Measurements from ENCODE around the gene NFKBIB.
"Not testable (repeated sequence)": the region's sequence is repeated elsewhere in the genome, so short reads cannot be mapped to it uniquely, and the experiment has no call there.

The NFKBIB gene, protein sequence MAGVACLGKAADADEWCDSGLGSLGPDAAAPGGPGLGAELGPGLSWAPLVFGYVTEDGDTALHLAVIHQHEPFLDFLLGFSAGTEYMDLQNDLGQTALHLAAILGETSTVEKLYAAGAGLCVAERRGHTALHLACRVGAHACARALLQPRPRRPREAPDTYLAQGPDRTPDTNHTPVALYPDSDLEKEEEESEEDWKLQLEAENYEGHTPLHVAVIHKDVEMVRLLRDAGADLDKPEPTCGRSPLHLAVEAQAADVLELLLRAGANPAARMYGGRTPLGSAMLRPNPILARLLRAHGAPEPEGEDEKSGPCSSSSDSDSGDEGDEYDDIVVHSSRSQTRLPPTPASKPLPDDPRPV

GRCh38 chr19:38899447-38900201 is at the start of gene NFKBIB, which contains the start of gene SIRT2:
Gene NFKBIB, plus strand, starts transcription at chr19:38899969. Its CDS starts 64 bp downstream, at chr19:38900033.
Gene SIRT2, minus strand, starts transcription at chr19:38899618. Its CDS starts 97 bp downstream, at chr19:38899521.
- DNase-seq (ENCODE audit: low read depth, low spot score) = peak; percentile 98

- DNase-seq (ENCODE audit: low read depth, low spot score) = no peak
Observed at GRCh38 chr19:38850436-38850975, 49.3 kb upstream of the NFKBIB start.

DNA sequence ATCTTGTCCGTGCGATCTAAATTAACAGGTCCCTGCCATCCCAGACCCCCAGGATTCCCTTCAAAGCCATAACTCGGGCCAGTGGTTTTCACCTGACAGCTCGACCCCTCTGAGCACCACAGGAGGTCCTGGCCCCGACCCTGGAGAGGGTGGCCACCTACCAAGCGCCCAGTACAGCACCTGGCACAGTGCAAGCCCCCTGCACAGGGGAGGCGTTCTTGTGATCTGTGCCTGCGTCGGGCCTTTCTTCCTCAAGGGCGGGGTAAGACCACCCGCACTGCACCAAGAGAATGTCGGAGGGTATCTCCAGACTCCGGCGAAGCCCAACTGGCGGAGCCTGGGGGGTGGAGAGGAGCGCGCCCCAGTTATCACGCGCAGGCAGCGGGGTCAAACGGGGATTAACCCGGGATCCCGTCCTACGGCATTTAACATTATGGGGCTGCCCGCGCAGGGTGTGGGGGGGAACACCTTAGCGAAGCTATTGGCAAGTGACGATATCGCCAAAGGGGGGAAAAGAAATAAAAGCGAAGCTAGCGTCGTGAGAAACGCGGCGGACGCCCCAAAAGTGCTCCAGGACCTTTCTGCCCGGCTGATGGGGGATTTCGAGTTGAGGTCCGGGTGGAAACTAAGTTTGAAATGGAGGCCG is 48.7 kb upstream of the NFKBIB start:
- no peak for DNase-seq (ENCODE audit: low read depth, low spot score)

GRCh38 chr19:38851622-38852230 is 48.0 kb upstream of the NFKBIB start:
- peak; percentile 78 for DNase-seq (ENCODE audit: low read depth, low spot score)

DNA sequence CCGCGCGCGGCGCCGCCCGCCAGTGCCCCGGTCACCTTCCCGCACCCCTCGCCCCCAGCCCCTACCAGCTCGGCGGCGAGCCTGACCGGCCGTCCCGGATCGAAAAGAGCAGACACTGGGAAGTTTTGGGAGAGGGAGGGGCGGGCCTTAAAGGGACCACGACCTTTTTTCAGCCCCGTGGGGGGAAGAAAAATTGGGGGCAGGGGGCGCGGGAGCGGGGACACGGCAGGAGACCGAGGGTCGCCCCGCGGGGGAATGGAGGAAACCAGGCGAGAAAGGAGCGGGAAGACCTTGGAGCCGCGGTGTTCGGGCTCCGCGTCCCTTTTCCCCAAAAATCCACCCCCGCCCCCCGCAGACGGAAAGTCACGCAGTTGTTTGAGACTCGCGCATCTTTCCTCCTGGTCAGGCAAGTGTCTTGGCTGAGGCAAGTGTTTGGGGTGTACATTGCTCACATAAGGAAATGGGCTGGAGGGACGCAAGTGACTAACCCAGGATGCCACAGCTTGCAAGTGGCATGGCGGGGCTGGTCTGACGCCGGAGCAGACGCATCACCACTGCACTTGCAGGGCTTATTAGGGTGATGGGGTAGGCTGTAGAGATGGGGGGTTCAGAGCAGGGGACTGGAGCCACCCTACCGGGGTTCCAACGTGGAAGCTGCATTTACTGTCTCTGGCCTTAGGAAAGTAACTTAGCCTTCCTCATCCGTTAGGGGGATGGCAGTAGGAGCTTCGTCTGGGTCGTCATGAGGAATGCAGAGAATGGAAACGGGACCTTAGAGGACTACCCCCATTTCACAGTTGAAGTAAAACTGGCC is 47.3 kb upstream of the NFKBIB start:
- no peak for DNase-seq (ENCODE audit: low read depth, low spot score)

DNA sequence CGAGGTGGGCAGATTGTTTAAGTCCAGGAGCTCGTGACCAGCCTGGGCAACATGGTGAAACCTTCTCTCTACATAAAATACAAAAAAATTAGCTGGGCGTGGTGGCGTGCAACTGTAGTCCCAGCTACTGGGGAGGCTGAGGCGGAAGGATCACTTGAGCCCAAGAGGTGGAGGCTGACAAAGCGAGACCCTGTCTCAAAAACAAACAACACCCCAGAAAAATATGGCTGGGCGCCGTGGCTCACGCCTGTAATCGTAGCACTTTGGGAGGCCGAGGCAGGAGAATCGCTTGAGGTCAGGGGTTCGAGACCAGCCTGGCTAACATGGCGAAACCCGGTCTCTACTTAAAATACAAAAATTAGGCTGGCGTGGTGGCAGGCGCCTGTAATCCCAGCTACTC is 46.6 kb upstream of the NFKBIB start:
- DNase-seq (ENCODE audit: low read depth, low spot score) = no peak

DNA sequence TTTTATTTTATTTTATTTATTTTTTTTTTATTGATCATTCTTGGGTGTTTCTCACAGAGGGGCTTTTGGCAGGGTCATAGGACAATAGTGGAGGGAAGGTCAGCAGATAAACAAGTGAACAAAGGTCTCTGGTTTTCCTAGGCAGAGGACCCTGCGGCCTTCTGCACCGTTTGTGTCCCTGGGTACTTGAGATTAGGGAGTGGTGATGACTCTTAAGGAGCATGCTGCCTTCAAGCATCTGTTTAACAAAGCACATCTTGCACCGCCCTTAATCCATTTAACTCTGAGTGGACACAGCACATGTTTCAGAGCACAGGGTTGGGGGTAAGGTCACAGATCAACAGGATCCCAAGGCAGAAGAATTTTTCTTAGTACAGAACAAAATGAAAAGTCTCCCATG is 44.8 kb upstream of the NFKBIB start:
- not testable (repeated sequence) for DNase-seq (ENCODE audit: low read depth, low spot score)

GRCh38 chr19:38855751-38856150 is 44.0 kb upstream of the NFKBIB start:
- not testable (repeated sequence) for DNase-seq (ENCODE audit: low read depth, low spot score)

- no peak for DNase-seq (ENCODE audit: low read depth, low spot score)
Observed at GRCh38 chr19:38856813-38857212, 43.0 kb upstream of the NFKBIB start.

- not testable (repeated sequence) for DNase-seq (ENCODE audit: low read depth, low spot score)
Observed at GRCh38 chr19:38859631-38860204, 40.1 kb upstream of the NFKBIB start.

- DNase-seq (ENCODE audit: low read depth, low spot score) = no peak
Observed at GRCh38 chr19:38861368-38861767, 38.4 kb upstream of the NFKBIB start.

GRCh38 chr19:38862321-38863059 is 37.3 kb upstream of the NFKBIB start:
- no peak for DNase-seq (ENCODE audit: low read depth, low spot score)

GRCh38 chr19:38867171-38867780 is 32.5 kb upstream of the NFKBIB start:
- DNase-seq (ENCODE audit: low read depth, low spot score) = no peak

- no peak for DNase-seq (ENCODE audit: low read depth, low spot score)
Observed at GRCh38 chr19:38868551-38868950, 31.2 kb upstream of the NFKBIB start.

DNA sequence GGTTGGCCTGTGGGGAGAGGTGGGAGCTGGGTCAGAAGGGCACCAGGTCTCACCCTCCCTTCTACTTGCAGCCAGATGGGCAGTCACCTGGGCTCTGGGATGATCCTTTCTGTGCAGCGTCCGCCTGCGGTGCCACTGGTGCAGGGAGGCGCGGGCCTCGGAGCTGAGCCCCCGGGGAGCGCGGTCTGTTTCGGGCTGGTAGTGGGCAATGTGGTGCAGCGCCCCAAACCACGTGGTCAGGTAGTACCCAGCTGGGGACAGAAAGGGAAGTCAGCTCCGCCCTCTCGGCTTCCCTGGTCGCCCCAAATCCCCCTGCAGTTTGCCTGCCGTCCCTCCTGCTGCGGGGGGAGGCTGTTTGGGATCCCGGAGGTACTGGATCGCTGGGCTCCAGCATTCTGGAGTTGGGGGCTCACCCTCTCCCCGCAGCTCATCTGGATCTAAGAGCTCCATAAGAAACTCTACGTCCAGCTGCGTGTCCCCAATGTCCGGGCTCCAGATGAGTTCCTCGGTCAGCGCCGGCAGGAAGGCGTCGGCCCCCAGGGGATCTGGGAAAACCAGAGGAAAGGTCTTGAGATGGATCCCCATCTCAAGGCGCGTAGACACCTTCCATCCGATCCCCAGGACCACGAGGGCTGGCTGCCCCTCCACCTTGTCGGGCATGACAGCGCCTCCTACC is 30.5 kb upstream of the NFKBIB start:
- no peak for DNase-seq (ENCODE audit: low read depth, low spot score)

GRCh38 chr19:38869836-38870607 is 29.7 kb upstream of the NFKBIB start:
- peak; percentile 86 for DNase-seq (ENCODE audit: low read depth, low spot score)

DNA sequence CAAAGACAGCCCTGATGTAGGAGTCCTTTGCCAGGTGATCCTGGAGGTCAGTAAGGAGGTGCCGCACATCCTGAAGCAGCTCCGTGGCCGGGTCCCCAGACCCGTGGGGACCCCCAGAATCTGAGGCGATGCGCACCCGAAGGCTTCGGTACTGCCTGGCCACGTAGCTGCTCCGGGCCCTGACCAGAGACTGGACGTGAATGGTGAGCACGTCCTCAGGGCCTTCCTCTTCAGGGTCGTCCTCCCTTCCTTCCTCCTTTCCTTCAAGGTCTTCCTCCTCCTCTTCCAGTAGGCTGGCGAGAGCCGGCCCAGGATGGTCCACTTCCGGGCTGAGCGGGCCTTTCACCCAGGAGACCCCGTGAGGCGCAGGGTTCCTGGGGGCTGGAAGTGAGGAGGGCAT is 29.2 kb upstream of the NFKBIB start:
- DNase-seq (ENCODE audit: low read depth, low spot score) = no peak

DNA sequence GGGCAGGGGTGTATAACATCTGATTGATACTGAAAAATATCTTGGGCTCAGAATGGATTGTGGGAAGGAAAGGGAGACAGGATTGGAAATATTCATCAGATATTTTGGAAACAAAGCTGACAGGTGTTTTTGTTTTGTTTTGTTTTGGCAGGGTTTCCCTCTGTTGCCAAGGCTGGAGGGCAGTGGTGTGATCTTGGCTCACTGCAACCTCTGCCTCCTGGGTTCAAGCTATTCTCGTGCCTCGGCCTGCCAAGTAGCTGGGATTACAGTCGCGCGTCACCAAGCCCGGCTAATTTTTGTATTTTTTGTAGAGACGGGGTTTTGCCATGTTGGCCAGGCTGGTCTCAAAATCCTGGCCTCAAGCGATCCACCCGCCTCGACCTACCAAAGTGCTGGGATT is 26.4 kb upstream of the NFKBIB start:
- not testable (repeated sequence) for DNase-seq (ENCODE audit: low read depth, low spot score)
